Stimulated activated CD8-positive, alpha-beta memory T cell treated with anti-CD3 and anti-CD28 coated beads, Interleukin-12 subunit alpha, Interleukin-12 subunit beta, amount 100 ng/mL, for 4 hours (primary cell): ENCODE measurements around the gene HYDIN.

Experiments used
- DNase-seq: peaks from one replicate; pipeline ENCODE4 v3.0.0-alpha.2; 2020; ENCODE audit warnings: low read depth

Gene HYDIN

DNA sequence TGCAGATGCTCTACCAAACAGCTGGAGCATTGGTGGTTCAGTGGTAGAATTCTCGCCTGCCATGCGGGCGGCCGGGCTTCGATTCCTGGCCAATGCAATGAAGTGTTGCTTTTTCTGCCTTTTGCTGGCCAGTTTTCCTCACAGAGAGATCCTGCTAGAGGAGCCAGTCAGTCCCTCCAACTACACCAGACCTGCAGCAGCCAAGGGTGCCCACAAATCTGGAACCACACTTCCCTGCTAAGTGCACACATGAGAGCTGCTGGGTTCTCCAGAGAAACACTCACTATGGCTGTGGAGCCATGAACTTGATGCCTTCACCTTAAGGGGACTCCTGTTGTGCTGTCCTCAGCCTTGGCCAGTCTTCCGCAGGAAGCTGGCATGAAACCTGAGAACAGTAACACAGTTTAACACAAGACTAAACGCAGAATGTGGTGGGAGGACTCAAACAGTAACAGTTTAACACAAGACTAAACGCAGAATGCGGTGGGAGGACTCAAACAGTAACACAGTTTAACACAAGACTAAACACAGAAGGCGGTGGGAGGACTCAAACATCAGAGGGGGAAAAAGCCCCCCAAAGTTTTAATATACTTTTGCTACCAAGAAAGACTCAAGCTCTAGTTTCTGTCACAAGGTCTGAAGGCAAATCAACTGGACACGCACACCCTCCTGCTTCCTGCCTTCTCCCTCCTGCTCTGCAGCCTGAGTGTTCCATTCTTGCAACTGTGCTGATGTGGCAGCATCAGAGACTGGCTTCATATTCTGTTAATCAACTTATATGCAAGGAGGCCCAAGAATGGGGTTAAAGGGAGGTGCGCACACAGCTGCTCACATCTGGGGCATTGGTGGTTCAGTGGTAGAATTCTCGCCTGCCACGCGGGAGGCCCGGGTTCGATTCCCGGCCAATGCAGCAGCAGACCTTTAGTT is 441.6 kb downstream of the HYDIN start:
- DNase-seq, result no peak

DNA sequence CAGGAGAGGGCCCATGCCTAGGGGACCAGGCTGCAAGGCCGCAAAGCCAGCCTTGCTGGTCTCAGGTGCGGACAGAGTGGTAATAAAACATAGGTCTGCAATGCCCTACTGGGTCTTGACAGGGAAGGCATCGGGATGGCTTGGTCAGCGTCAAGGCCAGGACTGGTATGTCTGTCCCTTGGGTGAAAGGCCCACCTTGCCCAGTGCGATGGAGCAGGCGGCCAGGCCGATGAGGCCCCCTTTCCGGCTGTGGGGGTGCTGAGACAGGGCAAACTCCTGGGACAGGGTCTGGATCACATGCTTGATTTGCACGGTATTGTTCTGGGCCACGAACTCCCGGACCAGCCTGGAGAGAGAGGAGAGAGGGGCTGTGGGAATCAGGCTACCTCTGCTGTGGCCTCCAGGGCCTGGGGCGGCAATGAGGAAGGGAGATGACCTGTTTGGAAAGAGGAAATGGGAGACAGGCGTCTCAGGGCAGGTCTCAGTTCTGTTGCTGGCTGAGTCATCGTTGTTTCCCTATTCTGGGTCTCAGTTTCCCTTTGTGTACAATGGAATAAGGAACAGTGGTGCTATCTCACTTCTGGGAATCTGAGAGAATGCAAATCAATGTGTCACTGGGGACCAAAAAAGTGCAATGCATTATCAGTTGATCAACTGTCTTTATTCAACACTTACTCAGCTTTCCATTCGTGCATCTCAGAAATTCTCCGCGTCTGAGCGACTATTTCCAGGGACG is 444.3 kb downstream of the HYDIN start:
- no peak for DNase-seq

DNA sequence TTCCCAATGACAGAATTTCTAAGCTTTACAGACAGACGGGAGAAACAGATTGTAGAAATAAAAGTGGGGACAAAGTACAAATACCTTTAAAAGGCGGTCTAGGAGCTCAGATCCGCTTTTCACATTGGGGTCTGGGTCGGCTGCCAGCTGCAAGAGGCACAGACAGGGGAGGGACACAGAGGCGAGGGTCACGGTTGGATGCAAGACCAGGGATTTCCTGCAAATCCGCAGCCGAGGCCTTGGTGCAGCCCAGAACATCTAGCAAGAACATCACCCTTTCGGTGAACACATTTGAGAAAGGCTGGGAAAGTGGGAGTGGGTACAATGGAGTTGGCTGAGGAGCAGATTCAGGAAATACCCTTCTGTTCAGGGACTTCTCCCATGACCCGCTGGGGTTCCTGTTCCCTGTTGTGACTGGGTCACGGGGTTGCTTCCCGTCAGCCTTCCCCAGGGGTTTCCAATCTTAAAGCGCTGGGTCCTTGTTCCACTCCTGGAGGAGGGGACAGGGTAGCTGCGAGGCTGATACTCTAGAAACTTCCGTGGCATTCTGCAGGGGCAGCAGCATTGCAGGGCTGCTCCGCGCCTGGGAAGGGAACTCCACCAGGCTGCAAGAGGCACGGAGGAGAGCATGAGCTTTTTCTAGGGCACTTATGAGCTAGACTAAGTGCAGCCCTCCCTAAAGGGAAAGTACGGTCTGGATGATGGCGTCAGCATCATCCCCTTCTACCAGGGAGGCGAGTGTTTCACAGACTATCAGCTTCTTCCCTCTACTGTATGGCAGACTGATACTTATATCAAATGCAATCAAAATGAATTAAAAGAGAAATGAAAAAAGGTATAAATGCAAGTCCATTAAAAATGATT is 445.6 kb downstream of the HYDIN start:
- DNase-seq, result no peak

DNA sequence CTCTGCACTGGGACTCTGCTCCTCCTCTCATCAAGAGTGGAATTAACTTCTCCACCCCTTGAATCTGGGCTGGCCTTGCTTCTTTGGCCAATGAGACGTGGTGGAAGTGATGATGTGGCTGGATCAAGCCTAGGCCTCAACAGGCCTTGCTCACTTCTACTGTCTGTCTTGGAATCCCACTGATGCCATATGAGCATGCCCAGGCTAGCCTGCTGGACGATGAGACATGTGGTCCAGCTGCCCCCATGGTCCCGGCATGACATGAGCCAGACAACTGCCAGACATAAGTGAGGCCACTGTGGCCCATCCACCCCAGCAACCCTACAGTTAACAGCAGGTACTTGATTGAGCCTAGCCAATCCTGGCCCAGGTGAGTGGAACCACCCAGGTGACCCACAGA is 448.3 kb downstream of the HYDIN start:
- no peak for DNase-seq

DNA sequence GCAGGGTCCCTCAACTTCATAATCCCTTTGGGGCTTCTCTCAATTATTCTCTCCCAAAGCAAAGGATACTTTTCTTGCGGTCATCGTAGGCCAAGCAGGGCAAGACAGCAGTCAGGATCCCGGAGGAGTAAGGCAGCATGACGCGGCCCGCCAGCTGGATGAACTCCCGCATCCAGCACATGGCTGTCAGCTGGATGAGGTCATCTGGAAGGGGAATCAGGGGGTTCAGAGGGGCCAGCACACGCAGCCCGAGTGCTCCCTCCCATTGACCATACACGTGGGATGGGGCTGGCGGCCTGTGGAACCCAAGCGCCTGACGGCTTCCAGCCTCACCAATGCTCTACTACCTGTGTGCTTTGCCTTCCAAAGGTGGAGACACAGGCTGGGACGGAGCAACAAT is 448.7 kb downstream of the HYDIN start:
- no peak for DNase-seq

DNA sequence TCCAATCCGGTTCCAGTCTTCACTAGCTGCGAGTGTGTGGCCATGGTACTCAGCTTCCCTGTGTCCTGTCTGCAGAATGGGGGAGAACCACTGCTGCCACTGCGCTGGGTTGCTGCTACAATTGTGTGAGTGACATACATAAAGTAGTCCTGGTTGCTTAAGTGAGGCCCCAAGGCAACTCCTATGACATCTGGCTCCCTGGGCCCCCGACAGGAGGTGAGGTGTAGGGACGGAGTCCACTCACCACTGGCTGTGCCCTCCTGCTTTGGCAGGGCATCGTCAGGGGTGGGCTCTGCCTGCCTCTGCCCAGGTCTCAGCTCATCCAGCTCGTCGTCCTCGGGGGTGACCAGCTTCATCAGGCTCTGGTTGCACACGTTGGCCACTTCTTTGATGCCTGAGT is 450.0 kb downstream of the HYDIN start:
- no peak for DNase-seq

DNA sequence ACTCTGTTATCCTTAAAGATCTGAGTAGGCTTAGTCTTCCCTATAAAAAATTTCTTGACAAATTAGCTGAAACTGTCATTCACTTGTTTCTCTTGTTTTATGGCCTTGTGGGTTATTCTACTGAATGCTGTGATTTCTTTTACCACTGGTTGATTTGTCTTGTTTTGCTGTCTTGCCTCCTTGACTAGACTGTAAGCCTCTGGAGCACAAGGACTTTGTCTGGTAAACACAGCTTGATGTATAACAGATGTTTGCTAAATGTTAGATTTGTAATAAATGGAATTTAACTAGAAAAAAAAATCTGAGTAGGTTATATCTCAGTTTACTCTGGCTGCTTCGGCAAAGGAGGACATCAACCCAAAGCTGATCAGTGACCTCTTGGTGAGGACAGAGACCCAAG is 451.2 kb downstream of the HYDIN start:
- DNase-seq, result no peak

DNA sequence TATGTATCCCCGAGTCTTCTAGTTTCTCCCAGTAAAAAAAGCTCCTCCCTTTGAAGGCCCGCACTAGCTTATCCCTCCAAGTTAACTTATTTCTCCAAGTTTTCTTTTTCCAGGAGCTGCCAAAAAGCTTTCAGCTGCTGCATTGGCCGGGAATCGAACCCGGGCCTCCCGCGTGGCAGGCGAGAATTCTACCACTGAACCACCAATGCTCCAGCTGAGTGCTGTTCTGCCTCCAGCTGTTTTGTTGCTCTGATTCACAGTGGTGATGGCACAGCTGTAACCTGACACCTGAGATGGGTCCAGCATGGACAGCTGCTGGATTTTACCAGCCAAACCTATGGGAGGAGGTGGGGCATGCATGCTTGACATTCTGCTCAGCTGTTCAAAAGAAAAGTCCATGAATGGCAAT is 451.6 kb downstream of the HYDIN start:
- DNase-seq, result no peak

DNA sequence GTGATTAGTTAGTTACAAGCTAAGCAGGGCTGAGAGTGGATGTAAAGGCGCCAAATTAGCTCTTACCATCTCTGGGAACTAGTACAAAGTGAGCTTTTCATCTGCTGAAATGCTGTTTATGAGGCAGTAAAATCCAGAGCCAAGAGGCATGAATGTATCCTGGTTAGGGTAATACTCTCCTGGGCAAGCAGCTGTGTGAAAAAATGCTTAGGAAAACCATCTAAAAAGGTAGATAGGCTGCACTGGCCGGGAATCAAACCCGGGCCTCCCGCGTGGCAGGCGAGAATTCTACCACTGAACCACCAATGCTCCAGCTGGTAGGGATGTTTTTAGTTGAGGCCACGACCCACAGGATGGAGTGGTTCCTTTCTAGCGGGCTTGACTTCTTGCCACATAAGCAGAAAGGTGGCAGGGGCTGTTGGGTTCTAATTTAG is 452.5 kb downstream of the HYDIN start:
- DNase-seq, result no peak

DNA sequence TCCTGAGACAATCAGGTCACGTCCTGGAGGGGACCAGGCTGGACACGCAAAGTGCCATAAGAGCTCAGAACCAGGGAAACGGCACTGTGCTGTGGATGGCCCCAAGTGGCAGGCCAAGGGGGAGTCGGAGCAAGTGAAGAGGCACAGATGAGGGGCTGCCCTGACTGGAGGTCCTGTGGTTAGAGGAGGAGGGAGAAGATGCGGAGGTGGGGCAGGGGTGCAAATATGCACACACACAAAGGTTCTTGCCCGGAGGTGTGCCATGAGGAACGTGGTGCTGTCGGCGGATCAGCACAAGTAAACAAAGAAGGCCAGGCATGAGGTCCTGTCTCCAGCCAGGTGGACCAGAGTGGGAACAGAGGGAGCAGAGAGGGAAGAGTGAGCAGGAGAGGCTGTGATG is 453.0 kb downstream of the HYDIN start:
- no peak for DNase-seq

DNA sequence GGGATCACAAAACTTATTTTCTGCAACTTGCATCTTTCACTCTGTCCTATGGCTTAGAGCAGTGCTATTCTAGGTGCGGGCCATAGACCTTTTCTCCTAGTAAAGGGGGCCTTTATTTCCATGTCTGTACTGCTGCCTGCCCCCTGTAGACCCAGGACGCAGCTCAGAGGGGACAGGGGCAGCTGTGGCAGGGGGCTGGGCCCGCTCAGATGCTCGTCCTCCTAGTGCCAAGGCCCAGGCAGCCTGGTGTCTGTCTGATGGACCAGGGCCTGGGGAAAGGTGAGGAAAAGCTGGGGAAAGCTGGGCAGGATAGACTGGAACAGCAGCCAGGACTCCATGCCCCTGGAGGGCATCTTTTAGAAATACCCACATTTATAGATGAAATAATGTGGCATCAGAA is 455.1 kb downstream of the HYDIN start:
- no peak for DNase-seq

DNA sequence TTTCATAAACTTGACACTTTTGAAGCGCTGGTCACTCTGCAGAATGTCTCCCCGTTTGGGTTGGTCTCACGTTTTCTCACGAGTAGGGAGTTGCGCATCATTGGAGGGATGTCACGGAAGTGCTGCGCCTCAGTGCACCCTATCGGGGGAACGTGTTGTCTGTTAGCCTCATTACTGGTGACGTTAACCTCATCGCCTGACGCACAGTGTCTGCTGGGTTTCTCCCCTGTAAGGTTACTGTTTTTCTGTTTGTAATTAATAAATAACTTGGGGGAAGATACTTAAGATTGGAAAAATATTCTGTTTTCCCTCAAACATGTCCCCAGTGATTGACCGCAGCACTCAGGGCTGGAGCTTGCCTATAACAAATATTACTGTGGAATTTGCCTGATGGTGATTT is 456.3 kb downstream of the HYDIN start:
- DNase-seq, result no peak

DNA sequence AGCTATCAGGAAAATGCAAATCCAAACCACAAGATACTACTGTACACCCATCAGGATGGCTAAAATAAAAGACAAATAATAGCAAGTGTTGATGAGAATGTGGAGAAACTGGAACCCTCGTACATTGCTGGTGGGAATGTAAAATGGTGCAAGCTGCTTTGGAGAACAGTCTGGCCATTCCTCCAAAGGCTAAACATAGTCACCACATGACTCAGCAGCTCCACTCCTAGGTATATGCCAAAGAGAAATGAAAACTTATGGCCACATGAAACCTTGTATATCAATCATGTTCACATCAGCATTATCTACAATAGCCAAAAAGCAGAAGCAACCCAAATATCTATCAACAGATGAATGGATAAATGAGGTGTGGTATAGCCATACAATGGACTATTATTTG is 458.0 kb downstream of the HYDIN start:
- DNase-seq, result no peak

DNA sequence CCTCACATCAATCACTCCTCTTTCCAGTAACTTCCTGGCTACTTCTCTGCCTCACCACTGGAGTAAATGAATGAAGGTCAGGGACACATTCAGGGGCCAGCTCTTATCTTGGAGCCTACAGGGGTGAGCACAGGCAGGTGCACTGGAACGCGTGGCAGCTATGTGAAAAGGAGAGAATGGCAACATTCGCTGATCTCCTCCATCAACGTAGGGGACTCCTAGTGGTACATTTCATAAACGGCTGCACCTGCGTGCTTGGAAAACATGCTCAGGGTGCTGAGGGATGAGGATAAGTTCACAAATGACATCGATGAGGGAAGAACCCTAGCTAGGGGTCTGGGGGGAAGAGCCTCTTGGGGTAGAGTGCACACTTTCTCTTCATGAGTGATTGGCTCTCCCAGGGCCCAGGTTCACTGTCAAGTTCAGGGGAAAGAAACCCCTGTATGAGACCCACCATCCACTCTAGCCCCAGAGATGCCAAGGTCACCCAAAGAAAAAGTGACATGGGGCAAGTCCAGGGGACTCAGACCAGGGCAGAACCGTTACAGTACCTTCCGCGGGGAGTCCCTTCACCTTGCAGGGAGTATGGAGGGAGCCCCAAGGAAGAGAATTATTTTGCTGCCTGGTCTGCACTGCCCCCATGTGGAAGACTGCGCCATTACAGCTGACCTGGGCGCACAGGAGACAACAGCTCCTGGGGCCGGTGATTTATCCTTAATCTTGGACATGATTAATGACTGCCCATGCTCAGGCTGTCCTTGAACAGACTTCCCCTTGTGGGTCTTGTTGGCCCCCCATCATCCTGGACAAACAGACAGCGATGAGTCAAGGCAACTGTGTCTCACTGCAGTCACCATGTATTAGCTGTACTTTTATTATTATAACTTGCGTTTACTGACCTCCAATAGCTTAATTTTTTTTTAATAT is 459.6 kb downstream of the HYDIN start:
- peak; percentile 11 for DNase-seq

DNA sequence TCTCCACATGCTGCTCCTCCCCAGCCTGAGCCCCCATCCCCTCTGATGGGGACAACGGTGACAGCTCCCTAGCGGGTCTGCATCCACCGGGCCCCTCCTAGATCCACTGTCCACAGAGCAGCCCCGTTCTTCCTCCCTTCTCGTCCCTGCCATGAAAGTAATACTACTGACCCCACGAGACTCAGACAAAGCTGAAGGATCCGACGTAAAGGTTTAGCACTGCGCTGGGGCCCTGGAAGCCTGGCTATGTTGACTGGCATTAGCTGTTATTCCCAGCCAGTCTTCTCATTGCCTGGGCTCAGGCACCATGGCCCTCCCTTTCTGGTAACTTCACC is 460.3 kb downstream of the HYDIN start:
- DNase-seq, result no peak

DNA sequence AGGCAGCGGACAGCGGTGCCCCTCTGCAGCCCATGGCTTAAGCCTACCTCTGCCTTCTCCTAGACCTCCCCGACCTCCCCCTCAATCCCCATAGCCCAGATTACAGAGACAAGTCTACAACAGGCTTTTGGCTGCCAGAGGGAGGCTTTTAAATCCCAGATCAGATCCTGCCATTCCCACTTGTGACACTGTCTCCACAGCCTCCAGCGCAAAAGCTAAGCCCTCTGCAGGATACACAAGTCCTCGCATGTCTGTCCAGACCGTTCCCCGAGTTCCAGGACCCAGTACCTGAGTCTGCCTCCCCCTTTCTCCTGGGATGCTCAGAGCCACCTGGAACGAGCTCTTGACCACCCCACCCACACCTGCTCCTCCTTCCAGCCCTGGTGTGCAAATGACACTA is 460.8 kb downstream of the HYDIN start:
- no peak for DNase-seq

DNA sequence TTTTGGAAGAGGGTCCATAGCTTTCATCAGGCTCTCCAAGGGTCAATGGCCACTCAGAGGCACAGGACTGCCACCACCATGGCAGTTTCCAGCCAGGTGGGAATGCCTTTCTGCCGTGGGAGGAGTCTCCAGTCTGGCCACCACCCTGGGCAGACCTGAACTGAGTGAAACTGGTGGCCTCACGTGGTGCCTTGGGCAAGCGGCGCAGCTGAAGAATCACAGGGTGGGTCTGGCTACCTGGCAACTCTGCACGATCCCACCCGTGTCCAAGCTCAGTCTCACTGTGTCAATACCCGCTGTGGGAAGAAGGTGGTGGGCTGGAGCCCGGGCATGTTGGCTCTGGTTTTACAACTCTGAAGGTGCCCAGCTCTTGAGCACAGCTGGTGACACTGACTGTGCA is 461.4 kb downstream of the HYDIN start:
- DNase-seq, result no peak

DNA sequence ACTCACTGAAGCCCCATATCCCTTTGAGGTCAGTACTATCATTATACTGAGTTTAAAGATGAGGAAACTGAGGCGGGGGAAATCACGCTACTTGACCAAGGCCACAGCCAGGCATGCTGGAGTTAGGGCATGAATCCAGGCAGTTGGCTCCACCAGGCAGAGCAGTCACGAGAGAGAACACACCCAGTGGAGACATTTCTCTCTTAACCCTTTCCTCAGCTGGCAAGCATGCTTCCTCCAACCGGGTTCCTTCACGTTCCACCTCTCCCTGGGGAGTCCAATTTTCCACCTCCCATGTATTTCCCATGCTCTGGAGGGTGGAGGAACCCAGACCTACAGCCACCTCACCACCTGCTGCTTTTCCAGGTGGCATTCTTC is 462.3 kb downstream of the HYDIN start:
- no peak for DNase-seq

DNA sequence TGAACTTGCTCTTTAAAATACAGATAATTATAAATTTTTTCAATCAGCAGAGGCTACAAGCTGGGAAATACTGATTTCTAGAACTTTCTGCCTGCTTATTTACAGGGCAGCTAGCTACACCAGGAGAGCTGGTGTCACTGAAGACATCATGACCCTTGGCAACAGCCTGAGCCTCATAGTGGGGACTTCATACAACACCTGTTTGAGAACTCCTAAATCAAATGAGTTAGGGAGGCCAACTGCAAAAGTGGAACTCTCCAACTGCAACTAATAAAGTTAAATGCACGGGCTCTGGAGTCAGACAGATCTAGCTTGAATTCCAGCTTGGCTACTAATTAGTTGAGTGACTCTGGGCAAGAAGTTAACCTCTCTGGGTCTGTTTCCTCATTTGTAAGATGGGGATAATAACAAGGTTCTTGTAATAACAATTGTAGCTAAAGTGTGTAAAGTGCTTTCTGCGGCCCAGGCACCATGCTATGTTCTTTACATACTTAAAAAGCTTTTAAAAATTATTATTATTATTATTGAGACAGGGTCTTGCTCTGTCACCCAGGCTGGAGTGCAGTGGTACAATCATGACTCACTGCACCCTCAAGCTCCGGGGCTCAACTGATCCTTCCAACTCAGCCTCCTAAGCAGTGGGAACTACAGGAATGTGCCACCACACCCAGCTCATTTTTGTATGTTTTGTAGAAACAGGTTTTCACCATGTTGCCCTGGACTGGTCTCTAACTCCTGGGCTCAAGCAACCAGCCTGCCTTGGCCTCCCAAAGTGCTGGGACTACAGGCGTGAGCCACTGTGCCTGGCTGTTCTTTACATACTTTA is 462.9 kb downstream of the HYDIN start:
- DNase-seq, result no peak

DNA sequence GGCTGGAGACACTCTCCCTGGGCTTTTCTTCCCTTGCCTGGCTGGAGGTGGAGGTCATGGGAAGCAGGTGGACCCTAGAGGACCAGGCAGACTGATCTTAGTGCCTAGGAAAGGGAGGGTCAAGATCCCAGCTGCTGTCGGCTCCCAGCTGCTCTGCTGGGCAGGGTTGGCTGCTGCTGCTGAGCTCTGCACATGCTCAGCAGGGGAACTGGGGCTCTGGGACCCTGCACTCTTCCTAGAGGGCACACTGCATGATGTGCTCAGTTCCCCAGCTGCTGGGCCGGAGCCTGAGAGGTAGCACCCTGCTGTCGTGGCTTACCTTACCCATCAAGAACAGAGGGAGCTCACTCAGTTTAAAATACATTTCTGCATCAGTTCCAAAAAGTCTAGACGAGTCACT is 463.9 kb downstream of the HYDIN start:
- no peak for DNase-seq

DNA sequence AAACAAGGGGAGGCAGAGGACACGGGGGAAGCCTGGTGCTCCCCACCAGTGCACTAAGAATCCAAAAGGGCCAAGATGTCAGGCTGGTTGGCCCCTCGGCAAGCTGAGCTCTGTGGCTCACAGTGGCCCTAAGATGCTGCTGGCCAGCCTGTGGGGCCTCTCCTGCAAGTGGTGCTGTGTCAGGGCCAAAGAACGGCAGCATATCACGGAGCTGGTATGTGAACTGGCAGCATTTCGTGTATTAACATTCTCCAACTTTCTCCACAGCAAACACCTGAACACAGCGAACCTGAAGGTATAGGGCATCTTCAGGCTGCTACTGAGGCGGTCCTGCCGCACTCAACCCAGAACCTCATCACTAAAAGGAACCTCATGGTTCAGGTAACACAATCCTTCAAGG is 464.3 kb downstream of the HYDIN start:
- DNase-seq, result no peak
